Astrocyte of the spinal cord (primary cell): ENCODE measurements around the gene HARS2.
"Not testable (repeated sequence)": the region's sequence is repeated elsewhere in the genome, so short reads cannot be mapped to it uniquely, and the experiment has no call there.

Experiments used
- DNase-seq: peaks from one replicate; pipeline ENCODE4 v3.0.0; 2011; ENCODE audit warnings: low read depth, low spot score
- H3K4me3 ChIP-seq: 2 replicates; pipeline ENCODE4 v1.5.1; 2011; ENCODE audit warnings: low read depth, mild to moderate bottlenecking, low read length, moderate library complexity
- CTCF ChIP-seq: IDR thresholded peaks from 2 replicates; pipeline ENCODE4 v1.5.1; 2012; ENCODE audit warnings: low read depth, mild to moderate bottlenecking, low read length, inconsistent platforms
- in situ Hi-C: cut with HindIII; loops from 2 replicates; pipeline ENCODE4 v1.10.0; 2017; ENCODE audit warnings: low sequenced_read_pairs

The HARS2 gene

DNA sequence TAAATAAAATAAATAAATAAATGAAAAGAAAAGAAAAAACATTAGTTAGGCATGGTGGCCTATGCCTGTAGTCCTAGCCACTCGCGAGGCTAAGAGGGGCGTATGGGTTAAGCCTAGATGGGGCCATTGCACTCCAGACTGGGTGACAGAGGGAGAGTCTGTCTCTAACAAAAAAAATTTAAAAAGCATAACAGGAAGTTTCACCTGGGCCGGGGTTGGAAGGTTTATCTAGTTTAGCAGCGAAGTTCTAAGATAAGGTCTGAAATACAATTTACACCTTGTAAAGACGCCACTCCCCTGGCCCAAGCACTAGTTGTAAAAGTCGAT is 27.0 kb downstream of the HARS2 start:
- in situ Hi-C loops = no loop called here
- no peak for DNase-seq

GRCh38 chr5:140720738-140721137 is 29.5 kb downstream of the HARS2 start:
- in situ Hi-C loops, H3K4me3 ChIP-seq, DNase-seq: not testable (repeated sequence)

More for the DNA sequence above, 27.0 kb downstream of the HARS2 start:
- peak overlapping the region; percentile 8 for H3K4me3 ChIP-seq
- TF ChIP-seq CTCF = no peak

DNA sequence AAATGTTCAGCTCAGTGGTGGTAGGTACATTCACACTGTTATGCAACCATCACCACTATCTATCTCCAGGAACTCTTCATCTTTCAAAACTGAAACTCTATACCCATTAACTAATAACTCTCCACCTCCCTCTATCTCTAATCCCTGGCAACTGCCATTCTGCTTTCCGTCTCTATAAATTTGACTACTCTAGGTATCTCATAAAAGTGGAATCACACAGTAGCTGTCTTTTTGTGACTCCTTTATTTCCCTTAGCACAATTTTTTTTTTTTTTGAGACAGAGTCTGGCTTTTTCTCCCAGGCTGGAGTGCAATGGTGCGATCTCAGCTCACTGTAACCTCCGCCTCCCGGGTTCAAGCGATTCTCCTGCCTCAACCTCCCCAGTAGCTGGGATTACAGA is 30.1 kb downstream of the HARS2 start:
- in situ Hi-C loops = not testable (repeated sequence)

DNA sequence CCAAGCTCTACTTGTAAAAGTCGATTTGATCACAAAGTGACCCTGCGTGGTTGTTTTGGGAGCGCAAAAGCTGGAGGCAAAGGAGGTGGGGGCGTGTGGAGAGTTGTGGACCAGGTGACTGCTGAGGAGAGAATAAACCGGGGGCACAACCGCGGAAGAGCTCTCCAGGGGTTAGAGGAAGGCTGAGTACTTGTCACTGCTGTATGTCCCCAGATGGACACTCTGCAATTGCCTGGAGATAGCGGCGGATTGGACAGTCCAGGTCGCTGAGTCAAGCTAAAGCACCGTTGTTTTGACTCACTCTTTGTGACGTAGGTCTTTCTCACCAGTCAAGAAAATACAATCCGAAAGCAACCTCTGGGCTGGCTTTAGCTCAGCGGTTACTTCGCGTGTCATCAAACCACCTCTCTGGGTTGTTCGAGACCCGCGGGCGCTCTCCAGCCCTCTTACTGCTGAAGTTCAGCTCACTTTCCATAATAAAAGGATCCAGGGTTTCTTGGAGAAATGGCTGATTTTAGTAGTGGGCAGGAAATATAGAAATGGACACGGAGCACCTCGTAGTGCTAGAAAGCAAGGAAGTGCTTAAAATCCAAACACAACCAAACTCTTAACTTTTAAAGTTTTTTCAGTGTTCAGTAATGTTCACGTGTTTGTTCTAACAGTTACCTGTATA is 34.7 kb downstream of the HARS2 start:
- peak; percentile 96 for DNase-seq
- H3K4me3 ChIP-seq = peak overlapping the region; percentile 54
- TF ChIP-seq CTCF = no peak
- in situ Hi-C loops = no loop called here

More for the DNA sequence above, 30.1 kb downstream of the HARS2 start:
- H3K4me3 ChIP-seq, DNase-seq: not testable (repeated sequence)

- in situ Hi-C loops = no loop called here
- DNase-seq = no peak
- no peak for TF ChIP-seq CTCF
- no peak overlapping the region for H3K4me3 ChIP-seq
These were observed 41.8 kb downstream of the HARS2 start for GRCh38 chr5:140733098-140733497.

DNA sequence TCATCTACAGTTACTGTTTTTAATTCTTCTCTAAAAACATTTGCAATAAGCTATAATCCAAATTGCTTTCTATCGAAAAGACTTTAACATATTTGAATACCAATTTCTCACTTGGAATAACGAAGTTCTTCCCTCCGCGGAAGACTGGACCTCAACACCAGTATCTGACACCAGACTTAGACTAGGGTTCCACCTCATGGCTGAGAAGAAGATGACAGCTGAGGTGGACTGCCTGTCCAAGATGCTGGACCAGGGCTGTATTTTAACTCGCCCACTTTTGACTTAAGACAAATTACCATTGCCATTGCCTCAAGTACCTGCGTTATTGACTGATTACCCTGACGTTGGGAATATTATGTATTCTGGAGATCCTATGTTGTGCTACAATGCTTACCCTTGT is 43.1 kb downstream of the HARS2 start:
- in situ Hi-C loops = no loop called here
- no peak for TF ChIP-seq CTCF
- no peak for DNase-seq
- no peak overlapping the region for H3K4me3 ChIP-seq

- DNase-seq = no peak
- H3K4me3 ChIP-seq = no peak overlapping the region
- no peak for TF ChIP-seq CTCF
- in situ Hi-C loops = no loop called here
These were observed 46.2 kb downstream of the HARS2 start for GRCh38 chr5:140737486-140737885.

DNA sequence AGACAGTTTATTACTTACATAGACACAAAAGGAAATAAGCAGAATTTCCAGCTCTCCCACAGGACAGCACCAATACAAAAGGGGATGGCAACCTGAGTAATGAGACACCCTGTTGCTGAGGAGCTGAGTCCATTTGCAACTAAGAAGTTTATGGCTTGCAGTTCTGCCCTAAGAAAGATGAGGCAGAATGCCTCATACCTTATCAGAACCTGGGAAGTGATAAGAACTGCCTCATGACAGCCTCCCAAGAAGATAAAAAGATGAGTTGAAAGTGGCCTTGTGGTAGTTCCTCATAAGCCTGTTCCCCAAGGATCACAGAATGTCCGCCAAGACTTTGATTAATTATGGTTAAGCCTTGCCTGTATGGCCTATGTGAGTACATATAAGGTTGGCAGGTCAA is 50.7 kb downstream of the HARS2 start:
- TF ChIP-seq CTCF = no peak
- in situ Hi-C loops = no loop called here
- H3K4me3 ChIP-seq = no peak overlapping the region
- DNase-seq = no peak
